ENCODE data around the gene SWI5. TPM values are rescaled to one million over a fixed set of nuclear protein-coding genes. Genes with fewer than 3 reads are reported as not detected.
"Not testable (repeated sequence)": the region's sequence is repeated elsewhere in the genome, so short reads cannot be mapped to it uniquely, and the experiment has no call there.

Gene SWI5
- total RNA-seq, 1 donor from 2014 or later: 13.9 TPM

- DNase-seq: not testable (repeated sequence)
These were observed 3.3 kb downstream of the SWI5 start for GRCh38 chr9:128279088-128280073.

DNA sequence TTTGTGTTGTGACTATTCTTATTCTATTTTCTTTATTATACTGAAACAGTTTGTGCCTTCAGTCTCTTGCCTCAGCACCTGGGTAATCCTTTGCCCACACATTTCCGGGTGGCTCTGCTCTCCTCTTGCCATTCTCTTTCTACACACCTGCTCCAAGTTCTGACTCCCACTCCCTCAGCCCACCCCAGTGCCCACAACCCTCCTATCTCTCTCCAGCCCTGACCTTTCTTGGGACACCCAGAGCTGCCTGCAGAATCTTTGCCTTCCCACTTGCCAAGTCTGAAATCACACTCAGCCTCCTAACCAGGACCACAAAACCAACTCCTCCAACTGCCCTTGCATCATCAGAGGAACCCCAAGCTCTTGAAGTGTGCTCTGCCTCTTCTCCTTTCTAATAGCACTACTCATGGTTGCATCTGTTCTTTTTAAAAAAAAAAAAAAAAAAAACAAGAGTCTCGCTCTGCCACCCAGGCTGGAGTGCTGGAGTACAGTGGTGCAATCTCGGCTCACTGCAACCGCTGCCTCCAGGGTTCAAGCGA lies 4.1 kb downstream of the SWI5 start:
- DNase-seq: no peak

- DNase-seq: no peak
These were observed 6.4 kb downstream of the SWI5 start for GRCh38 chr9:128282500-128282899.

DNA sequence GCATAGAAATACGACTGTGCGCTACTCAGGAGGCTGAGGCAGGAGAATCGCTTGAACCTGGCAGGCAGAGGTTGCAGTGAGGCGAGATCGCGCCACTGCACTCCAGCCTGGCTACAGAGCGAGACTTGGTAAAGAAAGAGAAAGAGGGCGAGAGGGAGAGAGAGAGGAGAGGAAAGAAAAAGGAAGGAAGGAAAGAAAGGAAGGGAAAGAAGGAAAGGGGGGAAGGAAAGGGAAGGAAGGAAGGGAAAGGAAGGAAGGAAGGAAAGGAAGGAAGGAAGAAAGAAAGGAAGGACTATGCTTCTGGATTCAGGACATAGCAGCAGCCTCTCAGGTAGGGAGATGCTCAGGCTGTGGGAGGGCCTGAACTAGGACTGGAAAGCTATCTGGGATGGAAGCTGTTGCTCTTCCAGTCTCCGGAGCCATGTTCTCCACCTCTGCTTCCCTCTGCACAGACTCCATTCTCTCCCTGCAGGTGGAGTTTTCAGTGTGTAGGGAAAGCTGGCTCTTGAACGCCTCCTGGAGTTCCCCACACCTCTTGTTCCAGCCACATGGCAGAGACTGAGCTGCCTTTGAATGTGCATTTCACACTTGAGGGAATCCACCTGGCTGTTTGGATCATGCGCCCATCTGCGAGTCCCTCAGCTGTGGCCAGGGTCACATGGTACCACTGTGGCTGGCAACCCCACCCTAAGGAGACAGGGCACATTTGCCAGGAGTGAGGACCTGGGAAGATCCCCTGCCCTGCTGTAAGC lies 9.1 kb downstream of the SWI5 start:
- DNase-seq: no peak

GRCh38 chr9:128286440-128286839 lies 10.4 kb downstream of the SWI5 start:
- DNase-seq: no peak

- no peak for DNase-seq
These were observed 12.4 kb downstream of the SWI5 start for GRCh38 chr9:128288273-128289004.

DNA sequence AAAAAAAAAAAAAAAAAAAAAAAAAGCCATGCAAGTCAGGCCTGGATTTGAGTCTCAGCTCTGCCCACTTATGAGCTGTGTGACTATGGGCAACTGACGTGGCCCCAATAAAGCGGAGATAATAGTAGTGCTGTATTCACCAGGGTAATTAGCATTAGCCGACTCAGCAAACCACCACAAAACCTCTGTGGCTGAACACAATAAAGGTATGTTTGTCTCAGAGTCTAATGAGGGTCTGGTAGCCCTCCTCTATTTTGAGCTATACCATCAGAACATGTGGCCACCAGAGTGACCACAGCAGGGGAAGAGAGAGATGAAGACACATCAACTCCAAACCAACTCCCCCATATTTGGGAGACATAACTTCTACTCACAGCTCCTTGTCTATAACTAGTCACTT lies 15.9 kb downstream of the SWI5 start:
- DNase-seq: no peak

GRCh38 chr9:128293091-128293490 lies 17.0 kb downstream of the SWI5 start:
- DNase-seq: no peak

GRCh38 chr9:128294142-128294541 lies 18.1 kb downstream of the SWI5 start:
- no peak for DNase-seq

DNA sequence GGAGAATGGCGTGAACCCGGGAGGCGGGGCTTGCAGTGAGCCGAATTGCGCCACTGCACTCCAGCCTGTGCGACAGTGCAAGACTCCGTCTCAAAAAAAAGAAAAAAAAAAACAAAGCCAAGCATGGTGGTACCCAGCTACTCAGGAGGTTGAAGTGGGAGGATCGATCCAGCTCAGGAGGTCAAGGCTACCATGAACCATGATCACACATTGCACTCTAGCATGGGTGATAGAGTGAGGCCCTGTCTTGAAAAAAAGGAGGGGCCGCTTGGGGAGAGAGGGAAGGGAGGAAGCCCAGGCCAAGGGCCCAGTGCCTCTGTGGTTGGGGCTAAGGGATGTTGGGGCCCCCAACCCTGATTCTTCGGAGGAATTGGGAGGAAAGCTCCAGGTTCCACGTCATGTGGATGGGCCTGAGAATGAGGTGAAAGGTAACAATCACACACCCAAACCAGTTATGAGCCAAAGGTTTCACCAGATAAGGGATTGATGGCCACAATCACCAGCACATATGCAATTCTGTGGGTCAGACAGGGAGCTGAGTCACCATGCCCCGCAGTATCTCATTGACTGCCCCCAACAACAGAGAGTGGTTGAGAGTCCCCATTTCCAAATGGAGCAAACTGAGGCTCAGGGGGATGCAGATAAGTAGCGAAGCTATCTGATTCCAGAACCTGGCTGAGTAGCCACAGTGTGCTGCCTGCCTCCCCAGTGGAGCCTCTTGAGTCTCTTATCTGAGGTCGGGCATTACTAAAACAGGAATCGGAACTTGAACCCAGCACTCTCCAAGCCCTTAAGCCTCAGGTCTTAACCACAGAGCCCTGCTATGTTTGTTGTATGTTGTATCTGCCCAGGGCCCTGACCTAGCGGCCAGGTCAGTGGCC lies 20.5 kb downstream of the SWI5 start:
- no peak for DNase-seq

DNA sequence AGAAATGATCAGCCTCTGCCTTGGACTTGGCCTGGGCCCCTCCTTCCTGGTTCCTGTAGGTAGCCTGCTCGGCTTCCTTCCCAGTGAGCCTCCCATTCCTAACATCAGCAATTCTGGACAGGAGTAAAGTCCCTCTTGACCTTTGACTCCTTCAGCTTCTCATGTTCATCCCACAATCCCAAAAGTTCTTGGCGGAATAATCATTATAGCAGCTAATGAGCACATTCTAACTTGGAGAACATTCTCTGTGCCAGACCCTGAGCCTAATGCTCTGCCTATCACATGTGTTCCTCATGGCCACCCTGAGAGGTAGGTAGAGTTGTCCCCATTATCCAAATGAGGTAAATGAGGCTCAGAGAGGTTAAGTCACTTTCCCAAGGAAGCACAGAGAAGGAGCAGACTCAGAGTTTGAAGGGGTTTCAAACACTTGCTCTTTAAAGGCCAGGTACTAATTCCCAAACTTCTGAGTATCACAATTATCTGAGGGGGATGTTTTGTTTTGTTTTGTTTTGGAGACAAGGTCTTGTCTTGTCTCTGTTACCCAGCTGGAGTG lies 21.2 kb downstream of the SWI5 start:
- DNase-seq: no peak

- no peak for DNase-seq
These were observed 22.7 kb downstream of the SWI5 start for GRCh38 chr9:128298535-128299482.

DNA sequence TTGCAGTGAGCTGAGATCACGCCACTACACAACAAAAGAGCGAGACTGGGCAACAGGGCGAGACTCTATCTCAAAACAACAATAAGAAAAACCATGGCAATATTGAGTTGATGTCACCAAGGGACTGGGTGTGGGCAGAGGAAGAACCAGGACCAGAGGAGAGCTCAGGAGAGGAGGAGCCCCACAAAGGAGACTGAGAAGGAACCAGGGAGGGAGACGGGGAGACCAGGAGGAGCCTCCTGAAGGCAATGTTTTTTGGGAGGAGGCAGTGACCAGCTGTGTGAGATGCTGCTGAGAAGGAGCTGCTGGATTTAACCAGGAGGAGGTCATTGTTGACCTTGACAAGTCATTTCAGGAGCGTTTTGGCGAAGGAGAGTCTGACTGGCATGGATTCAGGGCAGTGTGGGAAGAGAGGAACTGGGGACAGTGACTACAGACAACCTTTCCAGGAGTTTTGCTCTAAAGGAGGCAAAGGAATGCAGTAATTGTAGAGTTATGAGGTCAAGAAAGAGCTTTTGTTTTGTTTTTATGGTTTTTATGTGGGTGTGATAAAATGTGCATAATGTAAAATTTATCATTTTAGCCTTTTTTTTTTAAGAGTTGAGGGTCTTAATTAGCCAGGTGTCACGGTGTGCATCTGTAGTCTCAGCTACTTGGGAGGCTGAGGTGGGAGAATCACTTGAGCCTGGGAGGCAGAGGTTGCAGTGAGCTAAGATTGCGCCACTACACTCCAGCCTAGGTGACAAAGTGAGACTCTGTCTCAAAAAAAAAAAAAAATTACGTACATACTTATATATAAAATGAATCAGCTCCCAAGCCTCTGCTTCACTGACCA lies 28.3 kb downstream of the SWI5 start:
- DNase-seq: no peak

- DNase-seq: no peak
These were observed 28.9 kb downstream of the SWI5 start for GRCh38 chr9:128304971-128305288.

DNA sequence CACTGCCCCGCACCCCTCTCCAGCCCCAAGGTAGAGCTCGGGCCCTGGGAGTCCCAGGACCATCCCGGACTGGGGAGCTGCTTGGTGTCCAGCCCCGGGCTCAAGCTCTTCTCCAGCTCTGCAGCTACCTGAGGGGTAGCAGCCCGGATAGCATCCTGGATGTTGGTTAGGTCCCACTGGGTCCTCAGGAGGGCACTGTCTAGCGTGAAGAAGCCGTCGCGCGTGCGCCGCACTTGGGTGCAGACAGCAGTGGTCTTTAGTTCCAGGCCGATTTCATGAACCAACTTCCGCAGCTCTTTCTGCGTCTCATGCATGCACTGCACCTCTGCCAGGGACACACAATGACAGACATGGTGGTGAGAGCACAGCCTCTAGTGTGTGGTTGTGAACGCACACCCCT lies 33.5 kb downstream of the SWI5 start:
- no peak for DNase-seq

DNA sequence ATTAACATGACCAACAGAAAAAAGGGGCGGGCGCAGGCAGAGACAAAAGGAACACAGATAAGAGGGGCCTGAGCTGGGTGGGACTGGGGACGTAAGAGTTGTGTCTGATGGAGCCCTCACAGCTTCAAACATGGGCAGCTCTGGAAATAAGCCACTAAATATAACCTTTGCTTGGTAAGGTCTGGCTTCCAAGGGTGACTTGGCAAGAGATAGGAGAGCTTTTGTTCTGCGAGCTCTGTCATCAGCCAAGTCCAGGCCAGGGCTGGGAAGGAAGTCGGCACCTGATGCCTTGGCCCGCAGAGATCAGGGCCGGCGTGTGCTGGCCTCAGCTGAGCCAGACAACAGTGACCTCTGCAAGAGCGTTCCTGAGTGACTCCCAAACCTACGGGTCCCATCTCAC lies 34.4 kb downstream of the SWI5 start:
- DNase-seq: no peak

DNA sequence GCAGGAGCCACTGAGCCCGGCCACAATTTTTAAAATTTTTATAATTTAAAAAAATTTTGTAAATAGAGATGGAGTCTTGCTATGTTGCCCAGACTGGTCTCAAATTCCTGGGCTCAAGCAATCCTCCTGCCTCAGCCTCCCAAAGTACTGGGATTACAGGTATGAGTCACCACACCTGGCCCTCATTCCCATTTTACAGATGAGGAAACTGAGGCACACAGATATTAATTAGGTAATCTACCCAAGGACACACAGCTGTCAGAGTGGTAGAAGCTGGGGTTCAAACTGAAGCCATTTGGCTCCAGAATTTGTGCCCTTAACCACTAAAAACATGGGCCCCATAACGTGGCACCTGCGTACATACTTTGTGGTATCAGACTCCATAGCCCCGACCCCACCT lies 38.6 kb downstream of the SWI5 start:
- no peak for DNase-seq

GRCh38 chr9:128316421-128316820 lies 40.3 kb downstream of the SWI5 start:
- DNase-seq: no peak

DNA sequence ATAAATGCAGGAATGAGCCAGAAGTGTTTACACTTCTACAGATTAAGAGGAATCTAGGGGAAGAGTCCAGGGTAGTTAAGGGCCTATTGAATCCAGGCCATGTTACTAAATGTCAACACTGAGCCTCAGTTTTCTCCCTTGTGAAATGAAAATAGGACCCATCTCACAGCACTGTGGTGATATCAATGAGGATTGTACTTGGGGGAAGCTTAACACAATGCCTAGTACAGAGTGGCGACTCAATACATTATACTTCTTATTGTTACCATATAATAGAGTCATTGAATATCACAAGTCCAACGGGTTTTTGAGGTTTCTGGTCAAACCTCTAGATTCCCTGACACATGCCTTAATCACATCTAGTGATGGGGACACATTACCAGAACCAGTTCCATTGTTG lies 41.6 kb downstream of the SWI5 start:
- no peak for DNase-seq

All from skin of body (tissue), 2 donors.